GM12878 (cell line): Measurements from ENCODE around the gene RALGAPA2. TPM values are rescaled to one million over a fixed set of nuclear protein-coding genes. Genes with fewer than 3 reads are reported as not detected.

Source experiments
- ATAC-seq: fragments of 200-7000 bp; cut with Tn5 transposase; 3 replicates; pipeline ENCODE4 v1.9.1; 2020; ENCODE audit warnings: mild to moderate bottlenecking, moderate library complexity
- BruUV-seq: library from RNA; stranded (reverse); fragments of 400-500 nt; replicated peaks from 2 replicates; lab custom pipeline; 2021; lab: Mats Ljungman, UMichigan
- CTCF ChIA-PET: fragments of 300-600 bp; sonication (Branson Sonifier 250); formaldehyde crosslinking; extraction: SDS; loops from one replicate; lab custom pipeline; 2021; ENCODE audit warnings: inconsistent platforms; lab: Yijun Ruan, JAX
- POLR2A ChIA-PET: fragments of 350-600 bp; formaldehyde crosslinking; extraction: SDS; loops from one replicate; lab custom pipeline; 2021; ENCODE audit warnings: inconsistent platforms; lab: Charles Lee
- RAD21 ChIA-PET: fragments of 300-600 bp; sonication (Branson Sonifier 250); formaldehyde crosslinking; loops from one replicate; lab custom pipeline; 2023; ENCODE audit warnings: antibody characterized with exemption; ENCODE audit not compliant: unreplicated experiment; lab: Charles Lee
- SMC1A ChIA-PET: fragments of 300-600 bp; sonication (Branson Sonifier 250); formaldehyde crosslinking; loops from one replicate; lab custom pipeline; 2023; ENCODE audit not compliant: unreplicated experiment, uncharacterized antibody; lab: Charles Lee
- DNase-seq: peaks from one replicate; pipeline ENCODE4 v3.0.0-alpha.2; 2011; ENCODE audit warnings: low read depth, low spot score
- FAIRE-seq: peaks from 3 replicates; lab custom pipeline; 2011; peaks lifted over from hg19 to GRCh38; lab: Jason Lieb, UNC
- H2AFZ ChIP-seq: 2 replicates; pipeline ENCODE4 v1.6.0; 2011; ENCODE audit warnings: low read depth, low read length, control low read depth; ENCODE audit not compliant: control insufficient read depth
- H3K27ac ChIP-seq: 2 replicates; pipeline ENCODE4 v1.5.1; 2011; ENCODE audit warnings: control low read depth; ENCODE audit not compliant: control insufficient read depth, insufficient read depth
- H3K27me3 ChIP-seq, 2 experiments: replicated peaks in 1 of 2; 2 replicates each; pipeline versions ENCODE4 v1.6.0 to v1.6.1; 2011; ENCODE audit warnings: low read length in 1 of 2; ENCODE audit not compliant: control insufficient read depth in 2 of 2, insufficient read depth in 2 of 2
- H3K36me3 ChIP-seq, 2 experiments: 2 replicates each; pipeline ENCODE4 v1.5.1; 2011; ENCODE audit warnings: low read length in 1 of 2; ENCODE audit not compliant: control insufficient read depth in 2 of 2, insufficient read depth in 2 of 2
- H3K4me1 ChIP-seq: 2 replicates; pipeline ENCODE4 v1.6.1; 2011; ENCODE audit warnings: mild to moderate bottlenecking, low read length, moderate library complexity, mixed read lengths; ENCODE audit not compliant: control insufficient read depth, insufficient read depth
- H3K4me2 ChIP-seq: 2 replicates; pipeline ENCODE4 v1.6.0; 2011; ENCODE audit warnings: control low read depth; ENCODE audit not compliant: control insufficient read depth, insufficient read depth
- H3K4me3 ChIP-seq: fragments of 200-600 bp; sonication (generic); 2 replicates; pipeline ENCODE4 v1.5.1; 2016
- H3K79me2 ChIP-seq: 2 replicates; pipeline ENCODE4 v1.6.0; 2011; ENCODE audit warnings: low read length; ENCODE audit not compliant: control insufficient read depth, insufficient read depth
- H3K9ac ChIP-seq: 2 replicates; pipeline ENCODE4 v1.8.0; 2011; ENCODE audit warnings: low read length, control low read depth, mixed read lengths; ENCODE audit not compliant: control insufficient read depth, insufficient read depth
- H3K9me3 ChIP-seq: replicated peaks from 3 replicates; pipeline ENCODE4 v1.5.1; 2011; ENCODE audit warnings: mild to moderate bottlenecking, low read length; ENCODE audit not compliant: control insufficient read depth, insufficient read depth
- H4K20me1 ChIP-seq: 2 replicates; pipeline ENCODE4 v1.6.0; 2011; ENCODE audit not compliant: control insufficient read depth, insufficient read depth
- GATAD2B ChIP-seq: fragments of 450-650 bp; conservative IDR thresholded peaks from 2 replicates; pipeline ENCODE4 v1.6.1; 2017; ENCODE audit warnings: low read depth, mild to moderate bottlenecking, moderate library complexity
- MEF2B ChIP-seq: fragments of 450-650 bp; IDR thresholded peaks from 2 replicates; pipeline ENCODE4 v1.6.1; 2018; ENCODE audit warnings: mild to moderate bottlenecking, moderate library complexity; ENCODE audit not compliant: partially characterized antibody, poor library complexity, severe bottlenecking
- MLLT1 ChIP-seq: fragments of 450-650 bp; IDR thresholded peaks from 2 replicates; pipeline ENCODE4 v1.6.1; 2016; ENCODE audit warnings: mild to moderate bottlenecking
- NR2C2 ChIP-seq: IDR thresholded peaks from 2 replicates; pipeline ENCODE4 v1.6.1; 2011; ENCODE audit warnings: borderline replicate concordance, low read depth; ENCODE audit not compliant: control insufficient read depth, insufficient read length
- ZNF384 ChIP-seq: IDR thresholded peaks from 2 replicates; pipeline ENCODE4 v1.6.1; 2012; ENCODE audit warnings: low read depth, mild to moderate bottlenecking, low read length, improper control_type of control experiment, borderline replicate concordance
- WGBS: methylation state at CpG from one replicate; pipeline ENCODE4 v1.1.6; 2016; ENCODE audit warnings: low lambda C conversion rate; ENCODE audit not compliant: insufficient replicate concordance, insufficient coverage; ENCODE audit errors: missing lambda C conversion rate; 5-methylcytosine and 5-hydroxymethylcytosine counted together
- in situ Hi-C: fragments of 300-500 bp; cut with MboI; formaldehyde crosslinking; loops from 9 replicates; pipeline ENCODE4 v1.14.3; 2018; ENCODE audit warnings: mixed read lengths
- intact Hi-C: fragments of 100-400 bp; cut with micrococcal nuclease; formaldehyde crosslinking; loops from one replicate; pipeline ENCODE4 v1.14.2; 2022; ENCODE audit not compliant: unreplicated experiment
- polyA plus RNA-seq, 11 experiments: library from polyadenylated mRNA; depleted of rRNA in 4 of 11; unstranded in 6 of 11; stranded (reverse) in 5 of 11; fragments of >200 nt; fragmentation: Nextera tagmentation in 4 of 11; fragmentation: Illumina TruSeq in 1 of 11; extraction: Ambion mirVana in 4 of 11; extraction: Trizol in 1 of 11; gene quantifications; 1 replicate in 1 of 11; 2 replicates in 10 of 11; pipeline versions ENCODE4 v1.2.1 to v1.2.3, GENCODE V29; 2011 to 2016; ENCODE audit warnings: inconsistent platforms in 2 of 11, missing spikeins in 2 of 11, low read depth in 1 of 11
- total RNA-seq, 4 experiments: library from RNA; depleted of rRNA in 3 of 4; stranded (reverse); fragments of >200 nt in 3 of 4; fragmentation: Illumina TruSeq in 1 of 4; extraction: Trizol in 1 of 4; gene quantifications; 2 replicates each; pipeline versions ENCODE4 v1.2.1 to v1.2.3, GENCODE V29; 2013 to 2021

RALGAPA2 gene
- total and polyA plus RNA-seq, 10 of the 15 experiments (the other 5 are each of a cell fraction or from before 2014, with no cell fraction given): 2.9 to 29.4 (median 19.6) TPM

- SMC1A ChIA-PET: interaction anchor here (1.5 to 1.7 kb wide), 2 partner anchors 11 to 14 kb away, joined by 3 to 6 read pairs; no protein-coding TSS in a partner anchor
- intact Hi-C loops: no loop called here
- peaks cover 13% of the 10 kb centered on the region for H3K4me1 ChIP-seq
- H3K27me3 ChIP-seq: no peaks in the 10 kb centered on the region
- no TSS peak for BruUV-seq
- H2AFZ ChIP-seq: no peak overlapping the region
- H3K9ac ChIP-seq: no peak overlapping the region
- H3K4me3 ChIP-seq: no peak overlapping the region
- no peaks in the 10 kb centered on the region for H3K79me2 ChIP-seq
- FAIRE-seq (no peak), DNase-seq (no peak), ATAC-seq (no peak)
- no peak overlapping the region for H3K4me2 ChIP-seq
- RAD21 ChIA-PET: no interaction called here
- H3K9me3 ChIP-seq: peaks cover 6% of the 10 kb centered on the region; the same call in 2 of the 3 replicates
- POLR2A ChIA-PET: interaction anchor here (0.8 kb wide), 1 partner anchor 12 kb away, joined by 3 read pairs; no protein-coding TSS in a partner anchor
- H3K36me3 ChIP-seq: no peaks in the 10 kb centered on the region; a peak in 2 of 4 replicates
- 88% methylated on average over 1 of the region's 1 CpG for WGBS
- H3K27ac ChIP-seq: no peak overlapping the region
- TF ChIP-seq MEF2B (no peak), GATAD2B (no peak), ZNF384 (no peak), NR2C2 (no peak), MLLT1 (no peak)
- CTCF ChIA-PET: interaction anchor here (1.3 to 6.4 kb wide), 2 partner anchors 13 to 217 kb away, joined by 5 to 56 read pairs; no protein-coding TSS in a partner anchor
- H4K20me1 ChIP-seq: no peaks in the 10 kb centered on the region
- in situ Hi-C loops: no loop called here
Measured at GRCh38 chr20:20608041-20608440, 104.4 kb downstream of the RALGAPA2 start.
